SK-N-SH (cell line): ENCODE results near the gene TRMO. TPM values are rescaled to one million over a fixed set of nuclear protein-coding genes. Genes with fewer than 3 reads are reported as not detected.

Experiments used
- CTCF ChIA-PET: fragments of 300-600, 350-600 bp; formaldehyde crosslinking; extraction: SDS; loops from one replicate; lab custom pipeline; 2021; lab: Yijun Ruan, JAX
- POLR2A ChIA-PET: fragments of 350-600 bp; sonication (Branson Sonifier 250); formaldehyde crosslinking; extraction: SDS; loops from one replicate; lab custom pipeline; 2020; ENCODE audit warnings: antibody characterized with exemption, inconsistent platforms; lab: Yijun Ruan, JAX
- DNase-seq: peaks from one replicate; pipeline ENCODE4 v3.0.0; 2012
- H2AFZ ChIP-seq: fragments of 200-600 bp; sonication (generic); 2 replicates; pipeline ENCODE4 v1.8.1; 2016; ENCODE audit warnings: antibody characterized with exemption, mild to moderate bottlenecking, low read depth
- H3F3A ChIP-seq: fragments of 200-600 bp; sonication (generic); replicated peaks from 2 replicates; pipeline ENCODE3; 2016; ENCODE audit warnings: antibody characterized with exemption, mild to moderate bottlenecking; ENCODE audit not compliant: insufficient read depth
- H3K27ac ChIP-seq, 2 experiments: fragments of 200-500 bp in 1 of 2; fragments of 200-600 bp in 1 of 2; sonication (Bioruptor generic) in 1 of 2; sonication (generic), shearing (Covaris generic) in 1 of 2; 2 replicates each; pipeline versions ENCODE4 v1.5.1 to v1.6.1; 2014 to 2016; ENCODE audit warnings: low read depth in 2 of 2, inconsistent platforms in 1 of 2, low read length in 1 of 2, mild to moderate bottlenecking in 1 of 2, mixed read lengths in 1 of 2
- H3K27me3 ChIP-seq: fragments of 200-600 bp; sonication (generic), shearing (Covaris generic); 2 replicates; pipeline ENCODE4 v1.6.1; 2016; ENCODE audit warnings: mixed run types; ENCODE audit not compliant: insufficient read depth
- H3K36me3 ChIP-seq, 2 experiments: fragments of 200-500 bp in 1 of 2; fragments of 200-600 bp in 1 of 2; sonication (Bioruptor generic) in 1 of 2; sonication (generic) in 1 of 2; replicated peaks in 1 of 2; 2 replicates each; pipeline versions ENCODE3 to v1.5.1; 2014 to 2016; ENCODE audit warnings: low read length in 1 of 2, mild to moderate bottlenecking in 1 of 2; ENCODE audit not compliant: insufficient read depth in 2 of 2, control insufficient read depth in 1 of 2
- H3K4me1 ChIP-seq, 2 experiments: fragments of 200-500 bp in 1 of 2; fragments of 200-600 bp in 1 of 2; sonication (Bioruptor generic) in 1 of 2; sonication (generic), shearing (Covaris generic) in 1 of 2; 2 replicates each; pipeline versions ENCODE4 v1.5.1 to v1.6.1; 2014 to 2016; ENCODE audit warnings: low read depth in 1 of 2, low read length in 1 of 2, mixed run types in 1 of 2; ENCODE audit not compliant: insufficient read depth in 2 of 2, control insufficient read depth in 1 of 2
- H3K4me2 ChIP-seq: fragments of 200-600 bp; sonication (generic), shearing (Covaris generic); 2 replicates; pipeline ENCODE4 v1.6.1; 2017; ENCODE audit warnings: mixed run types
- H3K4me3 ChIP-seq, 2 experiments: fragments of 200-500 bp in 1 of 2; fragments of 200-600 bp in 1 of 2; sonication (Bioruptor generic) in 1 of 2; sonication (generic), shearing (Covaris generic) in 1 of 2; 2 replicates each; pipeline versions ENCODE4 v1.5.1 to v1.8.1; 2014 to 2016; ENCODE audit warnings: low read depth in 2 of 2, inconsistent platforms in 1 of 2, low read length in 1 of 2, mild to moderate bottlenecking in 1 of 2, mixed read lengths in 1 of 2, moderate library complexity in 1 of 2
- H3K79me2 ChIP-seq: fragments of 200-600 bp; sonication (generic); 2 replicates; pipeline ENCODE4 v1.8.1; 2017; ENCODE audit warnings: mild to moderate bottlenecking; ENCODE audit not compliant: insufficient read depth
- H3K9ac ChIP-seq: fragments of 200-600 bp; sonication (generic); 2 replicates; pipeline ENCODE4 v1.6.1; 2017; ENCODE audit warnings: mixed run types
- H3K9me2 ChIP-seq: fragments of 200-600 bp; sonication (generic); 2 replicates; pipeline ENCODE4 v1.6.1; 2017; ENCODE audit warnings: mixed run types
- H3K9me3 ChIP-seq: fragments of 200-600 bp; sonication (generic); 2 replicates; pipeline ENCODE4 v1.6.1; 2017; ENCODE audit warnings: mixed run types, mild to moderate bottlenecking, moderate library complexity
- H4K20me1 ChIP-seq: fragments of 200-600 bp; sonication (generic); 2 replicates; pipeline ENCODE4 v1.6.1; 2017; ENCODE audit warnings: mild to moderate bottlenecking, mixed run types; ENCODE audit not compliant: insufficient read depth
- CTCF ChIP-seq: fragments of 200-600 bp; sonication (generic); IDR thresholded peaks from 2 replicates; pipeline ENCODE4 v1.6.1; 2017; ENCODE audit warnings: antibody characterized with exemption, mild to moderate bottlenecking, moderate library complexity
- ELF1 ChIP-seq: IDR thresholded peaks from 2 replicates; pipeline ENCODE4 v1.4.0; 2012
- EP300 ChIP-seq, 2 experiments: IDR thresholded peaks; 2 replicates each; pipeline versions ENCODE4 v1.4.0 to v1.6.1; 2012; ENCODE audit warnings: borderline replicate concordance in 1 of 2, low read depth in 1 of 2, low read length in 1 of 2
- FOSL2 ChIP-seq: IDR thresholded peaks from 2 replicates; pipeline ENCODE4 v1.4.0; 2012; ENCODE audit warnings: low read depth, mild to moderate bottlenecking, moderate library complexity, borderline replicate concordance
- FOXJ3 ChIP-seq: sonication (generic); formaldehyde crosslinking; IDR thresholded peaks from 2 replicates; pipeline ENCODE4 v1.5.1; 2020; ENCODE audit warnings: mild to moderate bottlenecking, missing genetic modification reagents
- FOXM1 ChIP-seq: IDR thresholded peaks from 2 replicates; pipeline ENCODE4 v1.4.0; 2012; ENCODE audit warnings: low read depth, mild to moderate bottlenecking
- GATA2 ChIP-seq: sonication (generic); formaldehyde crosslinking; IDR thresholded peaks from 2 replicates; pipeline ENCODE4 v1.5.0; 2020; ENCODE audit warnings: mild to moderate bottlenecking, missing genetic modification reagents
- MXI1 ChIP-seq: IDR thresholded peaks from 2 replicates; pipeline ENCODE4 v1.6.1; 2012; ENCODE audit warnings: mild to moderate bottlenecking, low read depth, low read length, improper control_type of control experiment
- POLR2AphosphoS5 ChIP-seq: IDR thresholded peaks from 2 replicates; pipeline ENCODE4 v1.6.1; 2012; ENCODE audit warnings: low read depth, low read length
- RAD21 ChIP-seq: IDR thresholded peaks from 2 replicates; pipeline ENCODE4 v1.6.1; 2012; ENCODE audit warnings: mild to moderate bottlenecking, low read length
- RCOR1 ChIP-seq: fragments of 150-350 bp; IDR thresholded peaks from 2 replicates; pipeline ENCODE4 v1.6.1; 2017; ENCODE audit warnings: antibody characterized with exemption, low read length
- RFX5 ChIP-seq: IDR thresholded peaks from 2 replicates; pipeline ENCODE4 v1.6.1; 2012; ENCODE audit warnings: mild to moderate bottlenecking, improper control_type of control experiment, low read length
- USF1 ChIP-seq: IDR thresholded peaks from 2 replicates; pipeline ENCODE4 v1.4.0; 2012; ENCODE audit warnings: low read depth, borderline replicate concordance
- YY1 ChIP-seq: IDR thresholded peaks from 2 replicates; pipeline ENCODE4 v1.4.0; 2012; ENCODE audit warnings: low read depth, mild to moderate bottlenecking
- WGBS: methylation state at CpG from one replicate; pipeline ENCODE4 v1.1.6; 2017; ENCODE audit warnings: low lambda C conversion rate; 5-methylcytosine and 5-hydroxymethylcytosine counted together
- polyA plus RNA-seq, 3 experiments: library from polyadenylated mRNA; depleted of rRNA; stranded (reverse); fragments of >200 nt; gene quantifications; 2 replicates each; pipeline ENCODE4 v1.2.3, GENCODE V29; 2012
- TF ChIP-seq, protein P1 (sequence below): IDR thresholded peaks from 2 replicates; pipeline ENCODE4 v1.4.0; 2012; ENCODE audit warnings: low read depth, borderline replicate concordance
- TF ChIP-seq, protein P2 (sequence below): IDR thresholded peaks from 2 replicates; pipeline ENCODE4 v1.6.1; 2012; ENCODE audit warnings: mild to moderate bottlenecking, low read depth, low read length, moderate library complexity

TRMO gene
- polyA plus RNA-seq, 1 of the 3 experiments (the other 2 are of a cell fraction): 8.1 TPM

GRCh38 chr9:97904725-97905124 is 17.6 kb downstream of the TRMO start:
- no peaks in the 10 kb centered on the region for H3K79me2 ChIP-seq
- H4K20me1 ChIP-seq: no peaks in the 10 kb centered on the region
- H3K9ac ChIP-seq: no peak overlapping the region
- no peaks in the 10 kb centered on the region for H3K4me1 ChIP-seq
- CTCF ChIA-PET: interaction anchor here (0.7 kb wide), 1 partner anchor 9 kb away, joined by 4 read pairs; no protein-coding TSS in a partner anchor
- POLR2A ChIA-PET: no interaction called here
- no peak overlapping the region for H3K4me2 ChIP-seq
- H2AFZ ChIP-seq: no peak overlapping the region
- no peak for DNase-seq
- H3K4me3 ChIP-seq: no peak overlapping the region
- TF ChIP-seq MXI1: no peak
- TF ChIP-seq RFX5: no peak
- TF ChIP-seq YY1: no peak
- TF ChIP-seq, all 33 proteins: peak for 0
- no peak overlapping the region for H3K27ac ChIP-seq
- H3K36me3 ChIP-seq: peaks cover 0 to 19% of the 10 kb centered on the region in 2 experiments
- 93% methylated on average over 9 of the region's 9 CpGs for WGBS
- no peaks in the 10 kb centered on the region for H3K9me3 ChIP-seq
- H3F3A ChIP-seq: no peaks in the 10 kb centered on the region
- no peaks in the 10 kb centered on the region for H3K9me2 ChIP-seq
- no peaks in the 10 kb centered on the region for H3K27me3 ChIP-seq

DNA sequence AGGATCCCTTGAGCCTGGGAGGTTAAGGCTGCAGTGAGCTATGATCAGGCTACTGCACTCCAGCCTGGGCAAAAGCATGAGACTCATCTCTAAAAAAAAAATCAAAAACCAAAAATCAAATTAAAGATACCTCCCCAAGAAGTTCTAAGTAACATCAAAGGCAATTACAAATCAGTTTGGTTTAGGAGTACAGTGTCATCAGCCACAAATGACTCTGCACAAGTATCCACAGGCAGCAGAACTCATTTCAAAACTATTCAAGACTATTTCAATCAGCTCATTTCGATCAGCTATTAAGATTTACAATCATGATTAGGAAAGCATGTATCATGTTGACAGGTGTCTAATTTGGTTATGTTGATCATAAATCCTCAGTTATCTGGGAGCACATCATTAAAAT is 19.1 kb downstream of the TRMO start:
- no peaks in the 10 kb centered on the region for H3K79me2 ChIP-seq
- no peaks in the 10 kb centered on the region for H3F3A ChIP-seq
- no peak overlapping the region for H3K9ac ChIP-seq
- CTCF ChIA-PET: interaction anchor here (0.6 to 4.1 kb wide), 8 partner anchors 10 to 435 kb away, joined by 3 to 53 read pairs (median 4); partner anchors contain the start of genes ANP32B and TRMO
- H3K27ac ChIP-seq: no peak overlapping the region
- DNase-seq: no peak
- H2AFZ ChIP-seq: no peak overlapping the region
- peaks cover 0 to 13% of the 10 kb centered on the region in 2 experiments for H3K36me3 ChIP-seq
- TF ChIP-seq FOSL2 (no peak), ELF1 (no peak), RAD21 (no peak), EP300 (IDR thresholded peaks at IDR 0.05; ENCODE audit: borderline replicate concordance in 1 of 2, low read depth in 1 of 2, low read length in 1 of 2) (no peak), CTCF (no peak), RCOR1 (no peak), USF1 (no peak), FOXJ3 (CRISPR knock-in tag) (no peak), GATA2 (no peak), POLR2AphosphoS5 (no peak), FOXM1 (no peak), RFX5 (no peak)
- TF ChIP-seq, protein P1, sequence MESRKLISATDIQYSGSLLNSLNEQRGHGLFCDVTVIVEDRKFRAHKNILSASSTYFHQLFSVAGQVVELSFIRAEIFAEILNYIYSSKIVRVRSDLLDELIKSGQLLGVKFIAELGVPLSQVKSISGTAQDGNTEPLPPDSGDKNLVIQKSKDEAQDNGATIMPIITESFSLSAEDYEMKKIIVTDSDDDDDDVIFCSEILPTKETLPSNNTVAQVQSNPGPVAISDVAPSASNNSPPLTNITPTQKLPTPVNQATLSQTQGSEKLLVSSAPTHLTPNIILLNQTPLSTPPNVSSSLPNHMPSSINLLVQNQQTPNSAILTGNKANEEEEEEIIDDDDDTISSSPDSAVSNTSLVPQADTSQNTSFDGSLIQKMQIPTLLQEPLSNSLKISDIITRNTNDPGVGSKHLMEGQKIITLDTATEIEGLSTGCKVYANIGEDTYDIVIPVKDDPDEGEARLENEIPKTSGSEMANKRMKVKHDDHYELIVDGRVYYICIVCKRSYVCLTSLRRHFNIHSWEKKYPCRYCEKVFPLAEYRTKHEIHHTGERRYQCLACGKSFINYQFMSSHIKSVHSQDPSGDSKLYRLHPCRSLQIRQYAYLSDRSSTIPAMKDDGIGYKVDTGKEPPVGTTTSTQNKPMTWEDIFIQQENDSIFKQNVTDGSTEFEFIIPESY: no peak
- TF ChIP-seq, protein P2, sequence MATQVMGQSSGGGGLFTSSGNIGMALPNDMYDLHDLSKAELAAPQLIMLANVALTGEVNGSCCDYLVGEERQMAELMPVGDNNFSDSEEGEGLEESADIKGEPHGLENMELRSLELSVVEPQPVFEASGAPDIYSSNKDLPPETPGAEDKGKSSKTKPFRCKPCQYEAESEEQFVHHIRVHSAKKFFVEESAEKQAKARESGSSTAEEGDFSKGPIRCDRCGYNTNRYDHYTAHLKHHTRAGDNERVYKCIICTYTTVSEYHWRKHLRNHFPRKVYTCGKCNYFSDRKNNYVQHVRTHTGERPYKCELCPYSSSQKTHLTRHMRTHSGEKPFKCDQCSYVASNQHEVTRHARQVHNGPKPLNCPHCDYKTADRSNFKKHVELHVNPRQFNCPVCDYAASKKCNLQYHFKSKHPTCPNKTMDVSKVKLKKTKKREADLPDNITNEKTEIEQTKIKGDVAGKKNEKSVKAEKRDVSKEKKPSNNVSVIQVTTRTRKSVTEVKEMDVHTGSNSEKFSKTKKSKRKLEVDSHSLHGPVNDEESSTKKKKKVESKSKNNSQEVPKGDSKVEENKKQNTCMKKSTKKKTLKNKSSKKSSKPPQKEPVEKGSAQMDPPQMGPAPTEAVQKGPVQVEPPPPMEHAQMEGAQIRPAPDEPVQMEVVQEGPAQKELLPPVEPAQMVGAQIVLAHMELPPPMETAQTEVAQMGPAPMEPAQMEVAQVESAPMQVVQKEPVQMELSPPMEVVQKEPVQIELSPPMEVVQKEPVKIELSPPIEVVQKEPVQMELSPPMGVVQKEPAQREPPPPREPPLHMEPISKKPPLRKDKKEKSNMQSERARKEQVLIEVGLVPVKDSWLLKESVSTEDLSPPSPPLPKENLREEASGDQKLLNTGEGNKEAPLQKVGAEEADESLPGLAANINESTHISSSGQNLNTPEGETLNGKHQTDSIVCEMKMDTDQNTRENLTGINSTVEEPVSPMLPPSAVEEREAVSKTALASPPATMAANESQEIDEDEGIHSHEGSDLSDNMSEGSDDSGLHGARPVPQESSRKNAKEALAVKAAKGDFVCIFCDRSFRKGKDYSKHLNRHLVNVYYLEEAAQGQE: no peak
- no peaks in the 10 kb centered on the region for H4K20me1 ChIP-seq
- POLR2A ChIA-PET: no interaction called here
- no peaks in the 10 kb centered on the region for H3K9me2 ChIP-seq
- H3K4me2 ChIP-seq: no peak overlapping the region
- no peaks in the 10 kb centered on the region for H3K4me1 ChIP-seq
- H3K9me3 ChIP-seq: no peaks in the 10 kb centered on the region
- WGBS: 100% methylated on average over 1 of the region's 1 CpG
- H3K27me3 ChIP-seq: no peaks in the 10 kb centered on the region
- H3K4me3 ChIP-seq: no peak overlapping the region
